HUDEP-2 (cell line): Measurements from ENCODE around the gene TEF.
"Not testable (repeated sequence)": the region's sequence is repeated elsewhere in the genome, so short reads cannot be mapped to it uniquely, and the experiment has no call there.

Experiments
- DNase-seq, 76 experiments: peaks; one replicate each; lab custom pipeline; 2025; ENCODE audit not compliant: unreplicated experiment in 76 of 76; lab: John Stamatoyannopoulos, UW

TEF gene

DNA sequence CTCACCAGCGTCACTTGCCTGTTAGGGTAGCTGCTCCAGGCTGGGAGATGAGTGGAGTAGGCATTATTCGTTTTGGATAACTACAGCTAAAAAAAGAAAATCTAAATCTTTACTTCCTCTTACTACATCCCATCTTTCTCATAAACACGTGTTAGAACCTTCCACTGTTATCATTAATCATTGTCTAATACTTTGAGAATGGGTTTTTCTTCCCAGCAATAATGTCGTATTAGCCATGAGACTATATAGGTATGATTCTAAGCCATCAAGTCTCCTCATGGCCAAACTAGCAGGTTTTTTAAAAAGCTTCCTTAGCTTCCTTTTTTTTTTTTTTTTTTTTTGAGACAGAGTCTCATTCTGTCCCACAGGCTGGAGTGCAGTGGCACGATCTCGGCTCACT, 3.9 kb upstream of the TEF start:
- DNase-seq = no peak

DNA sequence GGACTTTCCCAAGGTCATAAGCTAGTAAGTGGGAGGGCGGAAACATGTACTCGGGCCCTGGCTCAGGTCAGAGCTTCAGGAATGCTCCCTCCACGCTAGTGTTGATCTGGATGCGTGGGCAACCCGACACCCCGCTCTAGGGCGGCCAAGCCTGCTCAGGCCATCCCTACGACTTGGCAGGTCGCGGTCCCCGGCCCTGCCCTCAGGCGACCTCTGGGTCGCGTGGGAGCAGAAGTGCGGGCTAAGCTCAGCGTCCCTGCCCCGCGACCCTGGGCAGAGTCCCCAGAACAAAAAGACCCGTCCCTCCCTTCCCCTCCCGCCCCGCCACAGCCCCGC, 781 bp upstream of the TEF start:
- peak in 8 of 76 experiments; percentile 36 to 86 (median 60) for DNase-seq

GRCh38 chr22:41382098-41382578, 396 bp downstream of the TEF start:
- DNase-seq = peak in 34 of 76 experiments; percentile 13 to 65 (median 40)

- DNase-seq = no peak
Measured at GRCh38 chr22:41382610-41383009, 868 bp downstream of the TEF start.

DNA sequence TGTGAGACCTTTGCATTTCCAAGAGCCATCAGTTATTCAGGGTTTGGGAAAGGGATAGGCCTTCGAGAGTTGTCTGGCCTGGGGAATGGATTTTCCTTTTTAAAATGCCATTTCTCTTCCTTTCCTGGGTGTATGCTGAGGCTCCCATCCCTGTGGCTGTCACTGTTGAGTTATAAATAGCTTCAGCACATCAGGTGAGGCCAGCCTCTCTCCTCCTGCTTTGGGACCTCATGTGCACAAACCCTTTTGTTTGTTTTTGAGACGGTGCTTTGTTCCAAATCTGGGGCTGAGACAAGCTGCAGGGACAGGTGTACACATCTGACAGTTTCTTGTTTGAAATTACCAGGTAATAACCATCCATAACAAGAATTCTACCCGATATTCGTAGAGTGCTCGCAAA, 1.3 kb downstream of the TEF start:
- no peak for DNase-seq

DNA sequence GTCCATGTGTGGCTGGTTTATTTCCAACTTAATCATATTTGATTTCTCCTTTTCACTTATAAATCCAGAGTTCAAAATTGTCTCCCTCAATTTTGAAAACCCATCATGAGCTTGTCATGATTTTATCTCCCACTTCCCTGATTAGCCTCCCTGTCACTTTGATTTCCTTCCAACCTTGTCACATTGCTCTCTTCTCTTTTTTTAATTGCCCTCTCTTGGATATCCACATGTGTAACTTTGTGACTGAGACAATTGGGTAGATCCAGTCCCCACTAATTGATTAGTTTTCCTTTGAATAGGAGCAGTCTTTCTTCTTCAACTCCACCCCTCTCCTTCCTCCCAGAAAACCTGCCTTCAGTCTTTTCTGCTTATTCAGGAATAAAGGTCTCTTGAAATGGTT, 2.4 kb downstream of the TEF start:
- no peak for DNase-seq

DNA sequence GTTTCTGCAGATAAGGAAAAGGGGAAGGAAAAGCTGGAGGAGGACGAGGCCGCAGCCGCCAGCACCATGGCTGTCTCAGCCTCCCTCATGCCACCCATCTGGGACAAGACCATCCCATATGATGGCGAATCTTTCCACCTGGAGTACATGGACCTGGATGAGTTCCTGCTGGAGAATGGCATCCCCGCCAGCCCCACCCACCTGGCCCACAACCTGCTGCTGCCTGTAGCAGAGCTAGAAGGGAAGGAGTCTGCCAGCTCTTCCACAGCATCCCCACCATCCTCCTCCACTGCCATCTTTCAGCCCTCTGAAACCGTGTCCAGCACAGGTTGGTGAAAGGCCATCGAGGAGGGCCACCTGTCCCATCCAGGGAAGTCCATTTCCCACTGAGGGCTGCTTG, 5.6 kb downstream of the TEF start:
- DNase-seq = no peak

- DNase-seq = no peak
Measured at GRCh38 chr22:41394012-41394356, 12.2 kb downstream of the TEF start.

DNA sequence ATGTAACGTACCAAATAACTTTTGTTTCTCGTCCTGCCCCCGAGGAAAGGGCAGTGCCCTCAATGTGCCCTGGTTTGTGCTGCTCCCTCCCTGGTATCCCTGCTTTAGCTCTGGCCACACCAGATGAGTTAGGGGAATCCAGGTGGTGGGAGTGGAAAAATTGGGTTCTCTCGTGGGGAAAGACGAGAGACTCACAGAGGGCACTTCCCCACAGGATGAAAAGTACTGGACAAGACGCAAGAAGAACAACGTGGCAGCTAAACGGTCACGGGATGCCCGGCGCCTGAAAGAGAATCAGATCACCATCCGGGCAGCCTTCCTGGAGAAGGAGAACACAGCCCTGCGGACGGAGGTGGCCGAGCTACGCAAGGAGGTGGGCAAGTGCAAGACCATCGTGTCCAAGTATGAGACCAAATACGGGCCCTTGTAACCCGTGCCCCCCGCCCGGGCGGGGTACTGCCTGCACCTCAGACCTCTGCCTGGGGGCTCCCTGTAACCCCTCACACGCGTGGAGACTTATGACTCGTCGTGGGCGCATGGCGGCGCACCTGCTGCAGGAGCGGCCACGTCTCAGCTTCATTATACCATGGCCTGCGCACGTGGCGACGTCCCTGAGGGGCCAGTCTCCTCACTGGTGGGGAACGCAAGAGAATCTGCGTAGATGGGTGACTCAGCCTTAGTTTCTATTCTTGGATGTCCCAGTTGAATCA, 13.9 kb downstream of the TEF start:
- DNase-seq = no peak

DNA sequence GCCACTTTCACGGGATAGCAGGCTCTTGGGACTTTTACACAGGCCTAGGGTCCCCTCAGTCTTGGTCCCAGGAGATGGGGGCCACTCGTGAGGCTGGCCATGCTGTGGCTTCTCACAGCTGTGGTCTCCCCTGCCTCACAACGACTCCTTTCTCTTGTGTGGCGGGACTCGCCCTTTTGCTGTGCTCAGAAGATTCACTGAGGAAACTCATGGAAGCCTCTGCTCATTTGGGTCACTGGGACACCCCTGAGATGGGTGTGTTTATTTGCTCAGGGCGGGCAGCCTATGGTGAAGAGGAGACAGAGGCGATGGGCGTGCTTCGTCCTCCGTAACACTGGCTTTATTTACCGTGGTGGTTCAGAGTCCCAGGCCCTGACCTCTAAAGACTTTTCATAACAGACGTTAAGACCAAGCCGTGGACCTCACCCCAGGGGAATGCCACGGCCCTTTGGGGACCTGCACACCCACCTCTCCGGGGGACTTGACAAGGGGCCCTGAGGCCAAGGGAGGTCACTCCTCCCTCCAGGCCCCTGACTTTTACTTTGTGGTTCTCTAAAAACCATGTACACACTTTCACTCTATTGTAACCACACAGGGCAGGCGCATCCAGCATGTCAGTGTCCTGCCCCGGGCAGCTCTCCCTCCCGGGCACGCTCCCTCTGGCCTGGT, 15.5 kb downstream of the TEF start:
- DNase-seq = no peak

GRCh38 chr22:41398921-41399320, 17.2 kb downstream of the TEF start:
- DNase-seq = no peak

DNA sequence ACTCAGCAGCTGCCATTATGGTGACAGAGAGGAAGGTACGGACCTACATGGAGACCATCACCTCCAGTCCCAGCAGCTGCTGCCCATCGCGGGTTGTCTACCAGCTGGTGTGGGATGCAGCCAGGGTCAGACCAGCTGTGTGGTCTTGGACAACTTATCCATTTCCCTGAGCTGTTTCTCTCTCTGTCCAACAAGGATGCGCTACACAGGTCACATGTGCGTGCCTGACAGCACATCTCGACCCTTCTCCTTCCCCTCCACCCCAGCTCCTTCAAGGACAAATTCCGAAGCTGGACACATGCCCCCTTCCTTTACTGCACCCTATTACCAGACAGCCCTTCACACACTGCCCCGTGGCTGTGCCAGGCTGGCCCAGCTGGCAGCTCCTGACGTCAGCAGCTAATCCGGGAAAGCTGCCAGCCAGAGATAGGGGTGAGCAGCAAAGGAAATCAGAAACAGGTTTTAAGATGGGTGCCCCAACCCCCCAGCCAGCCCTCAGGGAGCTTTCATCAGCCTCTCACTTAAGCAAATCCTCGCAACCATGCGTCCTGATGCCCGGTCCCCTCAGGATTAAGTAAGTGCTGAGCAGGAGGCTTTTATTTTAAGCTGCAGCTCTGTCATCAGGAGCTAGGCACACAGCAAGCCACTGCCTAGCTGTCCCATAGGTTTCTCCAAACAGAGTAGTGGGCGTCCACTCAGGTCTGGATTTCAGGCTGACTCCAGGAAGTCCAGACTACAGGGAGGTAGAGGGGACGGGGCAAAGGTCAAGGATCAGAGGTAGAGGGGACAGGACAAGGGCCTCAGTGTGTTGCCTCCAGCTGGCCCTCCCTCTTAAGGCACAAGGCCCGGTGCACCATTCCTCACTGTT, 20.3 kb downstream of the TEF start:
- peak in 52 of 76 experiments; percentile 5 to 70 (median 42) for DNase-seq

GRCh38 chr22:41402851-41403250, 21.1 kb downstream of the TEF start:
- DNase-seq = not testable (repeated sequence)

GRCh38 chr22:41403532-41404318, 22.0 kb downstream of the TEF start:
- DNase-seq = peak in 73 of 76 experiments; percentile 41 to 91 (median 77)

GRCh38 chr22:41405588-41405987, 23.8 kb downstream of the TEF start:
- no peak for DNase-seq

- no peak for DNase-seq
Measured at GRCh38 chr22:41406410-41406809, 24.7 kb downstream of the TEF start.

DNA sequence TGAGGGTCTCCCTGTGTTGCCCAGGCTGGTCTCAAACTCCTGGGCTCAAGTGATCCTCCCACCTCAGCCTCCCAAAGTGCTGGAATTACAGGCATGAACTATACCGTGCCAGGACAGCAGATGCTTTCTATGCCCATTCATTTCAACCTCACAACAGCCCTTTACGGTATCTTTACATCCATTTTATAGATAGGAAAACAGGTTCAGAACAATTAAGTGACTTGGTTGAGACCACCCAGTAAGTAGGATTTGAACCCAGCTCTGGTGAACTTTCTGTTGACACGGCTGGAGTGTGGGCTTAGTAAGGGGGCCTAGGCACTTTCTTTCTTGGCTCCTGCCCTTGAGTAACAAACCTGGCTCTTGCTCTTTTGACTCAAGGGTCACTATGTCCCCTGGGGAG, 25.7 kb downstream of the TEF start:
- no peak for DNase-seq

DNA sequence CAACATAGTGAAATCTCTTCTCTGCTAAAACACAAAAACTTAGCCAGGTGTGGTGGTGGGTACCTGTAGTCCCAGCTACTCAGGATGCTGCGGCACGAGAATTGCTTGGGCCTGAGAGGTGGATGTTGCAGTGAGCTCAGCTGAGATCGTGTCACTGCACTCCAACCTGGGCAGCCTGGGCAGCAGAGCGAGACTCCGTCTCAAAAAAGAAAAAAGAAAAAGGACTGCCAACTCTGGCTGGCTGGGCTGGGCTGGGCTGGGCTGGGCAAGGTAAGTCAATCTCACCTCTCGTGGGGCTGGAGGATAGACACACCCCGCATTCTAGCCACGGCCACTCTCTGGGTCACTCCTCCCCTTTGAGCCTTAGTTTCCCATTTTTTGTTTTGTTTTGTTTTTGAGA, 26.9 kb downstream of the TEF start:
- DNase-seq = no peak

- no peak for DNase-seq
Measured at GRCh38 chr22:41410311-41410751, 28.6 kb downstream of the TEF start.

DNA sequence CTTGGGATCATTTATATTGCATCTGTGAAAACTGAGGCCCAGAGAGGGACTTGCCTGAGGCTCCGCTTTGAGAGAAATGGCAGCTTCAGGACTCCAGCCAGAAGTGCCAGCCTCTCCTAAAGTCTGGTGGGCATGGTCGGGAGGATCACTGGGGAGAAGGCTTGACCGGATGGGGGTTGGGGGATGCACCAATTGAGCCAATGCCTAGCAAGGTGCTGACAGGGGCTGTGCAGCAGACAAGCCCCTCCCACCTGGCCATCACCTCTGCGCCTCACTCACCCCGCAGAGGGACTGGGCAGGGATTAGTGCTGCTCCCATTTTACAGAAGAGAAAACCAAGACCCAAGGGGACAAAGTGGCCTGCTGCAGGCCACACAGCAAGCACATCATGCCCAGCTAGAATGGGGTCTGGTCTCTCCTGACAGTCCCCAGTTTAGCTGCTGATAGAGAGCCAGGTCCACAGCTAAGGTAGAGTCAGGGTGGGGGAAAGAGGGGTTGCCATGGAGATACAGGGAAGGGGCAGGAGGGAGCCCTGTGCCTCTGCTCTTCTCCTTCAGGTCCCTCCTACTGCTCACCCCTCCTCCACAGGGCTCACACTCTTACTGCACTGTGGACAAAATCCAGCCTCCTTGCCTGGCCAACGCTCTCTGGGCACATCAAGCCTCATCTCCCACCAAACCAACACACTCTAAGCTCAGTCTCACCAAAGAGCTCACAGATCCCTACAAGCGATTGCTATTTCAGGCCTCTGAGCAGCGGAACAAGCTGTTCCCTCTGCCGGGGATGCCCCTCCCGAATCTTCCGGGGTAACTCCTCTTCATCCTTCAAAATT, 29.5 kb downstream of the TEF start:
- peak in 1 of 76 experiments; percentile 3 for DNase-seq
